HAP-1 (cell line): ENCODE measurements around the gene FKBP5.
"Not testable (repeated sequence)": the region's sequence is repeated elsewhere in the genome, so short reads cannot be mapped to it uniquely, and the experiment has no call there.

Source experiments
- DNase-seq, 2 experiments: peaks; one replicate each; pipeline ENCODE4 v3.0.0-alpha.2; 2016 to 2020; ENCODE audit warnings: low spot score in 2 of 2
- H3K27me3 ChIP-seq: fragments of 250-450 bp; sonication (Bioruptor Pico); 2 replicates; pipeline ENCODE4 v1.5.1; 2020; ENCODE audit warnings: low read depth, mild to moderate bottlenecking, moderate library complexity
- H3K36me3 ChIP-seq: fragments of 250-450 bp; sonication (Bioruptor Pico); replicated peaks from 2 replicates; pipeline ENCODE4 v1.5.1; 2020; ENCODE audit warnings: mild to moderate bottlenecking
- H3K4me1 ChIP-seq: fragments of 250-450 bp; sonication (Bioruptor Pico); 2 replicates; pipeline ENCODE4 v1.5.1; 2020; ENCODE audit warnings: mild to moderate bottlenecking
- H3K4me3 ChIP-seq: fragments of 250-450 bp; sonication (Bioruptor Pico); 2 replicates; pipeline ENCODE4 v1.5.1; 2020; ENCODE audit warnings: mild to moderate bottlenecking, moderate library complexity
- H3K9me3 ChIP-seq: fragments of 250-450 bp; sonication (Bioruptor Pico); 2 replicates; pipeline ENCODE4 v1.5.1; 2020; ENCODE audit warnings: mild to moderate bottlenecking, moderate library complexity
- in situ Hi-C: fragments of 300-500 bp; cut with MboI; formaldehyde crosslinking; loops from 3 replicates; pipeline ENCODE4 v1.14.3; 2020; ENCODE audit warnings: low sequenced_read_pairs, inconsistent platforms, mixed read lengths

The FKBP5 gene

DNA sequence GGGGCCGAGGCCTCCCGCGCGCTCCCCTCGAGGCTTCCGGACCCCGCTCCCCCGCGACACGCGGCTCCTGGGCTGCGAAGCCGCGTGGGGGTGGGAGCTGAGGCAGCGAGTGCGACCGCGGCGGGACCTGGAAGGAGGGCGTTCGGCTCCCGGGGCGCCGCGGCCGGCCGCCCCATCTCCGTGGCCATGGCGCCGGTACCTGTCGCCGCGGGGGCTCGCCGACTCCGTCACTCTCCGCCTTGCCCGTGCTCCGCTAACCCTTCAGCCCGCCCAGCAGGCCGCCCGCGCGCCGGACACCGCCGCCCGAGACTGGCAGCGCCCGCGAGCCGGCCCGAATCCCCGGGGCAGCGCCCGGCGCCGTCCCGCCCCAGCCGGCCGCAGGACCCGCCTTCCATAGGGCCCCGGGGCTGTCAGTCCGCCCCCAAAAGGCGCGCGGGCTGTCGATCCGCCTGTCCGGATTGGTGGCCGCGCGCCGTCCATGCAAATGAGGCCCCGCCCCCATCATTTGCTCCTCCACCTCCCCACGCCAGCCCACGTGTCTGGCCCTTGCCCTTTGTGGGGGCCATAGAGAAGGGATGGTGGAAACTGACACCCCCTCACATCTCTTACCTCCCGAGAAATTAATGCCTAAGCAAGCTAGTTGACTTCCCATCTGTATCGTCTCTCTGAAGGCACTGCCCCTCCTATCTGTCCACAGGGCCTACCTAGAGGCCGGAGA lies at the start of gene FKBP5:
FKBP5 (minus strand) TSS at position 311 of the 718 bp plus-strand sequence. CDS start 46,091 bp downstream, outside the sequence.
- no peaks in the 10 kb centered on the region for H3K27me3 ChIP-seq
- peak within 1 kb of the TSS; percentile 60 for H3K4me3 ChIP-seq
- DNase-seq, result peak; percentile 83 to 96
- H3K36me3 ChIP-seq, result no peaks in the 10 kb centered on the region
- H3K4me1 ChIP-seq, result peaks cover 4% of the 10 kb centered on the region
- in situ Hi-C loops, result no loop called here
- no peaks in the 10 kb centered on the region for H3K9me3 ChIP-seq

- H3K27me3 ChIP-seq, result no peaks in the 10 kb centered on the region
- H3K4me3 ChIP-seq, result no peak overlapping the region
- peaks cover 23% of the 10 kb centered on the region for H3K4me1 ChIP-seq
- DNase-seq, result peak in 1 of 2 experiments; percentile 87
- no peaks in the 10 kb centered on the region for H3K36me3 ChIP-seq
- no peaks in the 10 kb centered on the region for H3K9me3 ChIP-seq
- in situ Hi-C loops, result loop anchor here (5.0 kb wide), 2 partner anchors 155 to 215 kb away; no protein-coding TSS in a partner anchor
Measured at GRCh38 chr6:35737413-35738211, 48.9 kb upstream of the FKBP5 start.

DNA sequence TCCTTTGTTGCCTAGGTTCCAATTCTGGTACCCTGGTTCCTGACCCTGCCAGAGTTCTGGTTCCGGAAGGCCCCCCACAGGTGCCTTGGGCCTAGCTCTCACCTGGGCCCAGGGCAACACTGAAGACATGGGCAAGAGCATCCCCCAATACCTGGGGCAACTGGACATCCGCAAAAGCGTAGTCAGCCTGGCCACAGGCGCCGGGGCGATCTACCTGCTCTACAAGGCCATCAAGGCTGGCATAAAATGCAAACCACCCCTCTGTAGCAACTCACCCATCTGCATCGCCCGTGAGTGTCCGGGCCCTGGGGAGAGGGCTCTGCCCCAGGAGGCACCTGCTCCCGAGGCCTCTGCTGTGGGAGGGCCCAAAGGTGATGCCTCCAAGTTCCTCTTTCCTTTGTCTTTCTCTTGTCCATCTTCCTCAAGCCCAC lies 48.3 kb upstream of the FKBP5 start, which contains the start of gene ARMC12:
ARMC12 (plus strand) TSS at position 51 of the 431 bp plus-strand sequence; CDS start at position 128, 77 bp downstream.
- DNase-seq, result no peak
- in situ Hi-C loops, result loop anchor here (5.0 kb wide), 2 partner anchors 155 to 215 kb away; no protein-coding TSS in a partner anchor
- Histone ChIP-seq H3K27me3 (no peaks in the 10 kb centered on the region), H3K9me3 (no peaks in the 10 kb centered on the region), H3K4me3 (no peak within 1 kb of the TSS), H3K36me3 (no peaks in the 10 kb centered on the region), H3K4me1 (peaks cover 29% of the 10 kb centered on the region)

DNA sequence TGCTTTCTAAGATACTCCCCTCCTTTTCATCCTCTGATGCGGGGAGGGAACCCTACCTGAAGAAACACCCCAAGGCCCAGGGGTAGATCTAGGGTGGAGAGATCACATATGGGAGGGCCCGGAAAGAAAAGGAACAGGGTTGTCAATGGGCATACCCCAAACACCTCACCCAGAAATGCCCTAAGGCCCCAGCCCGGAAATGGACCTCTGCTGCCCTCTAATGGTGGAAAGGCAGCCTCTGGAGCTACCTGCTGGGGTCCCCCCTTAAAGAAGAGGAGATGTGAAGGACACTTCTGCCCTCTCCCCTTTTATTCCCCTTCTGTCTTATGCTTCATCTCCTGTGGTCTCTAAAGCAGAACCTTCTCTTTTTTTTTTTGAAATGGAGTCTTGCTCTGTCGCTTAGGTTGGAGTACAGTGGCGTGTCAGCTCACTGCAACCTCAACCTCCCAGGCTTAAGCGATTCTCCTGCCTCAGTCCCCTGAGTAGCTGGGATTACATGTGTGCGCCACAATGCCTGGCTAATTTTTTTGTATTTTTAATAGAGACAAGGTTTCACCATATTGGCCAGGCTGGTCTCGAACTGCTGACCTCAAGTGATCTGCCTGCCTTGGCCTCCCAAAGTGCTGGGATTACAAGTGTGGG lies 47.7 kb upstream of the FKBP5 start:
- peak; percentile 57 to 89 for DNase-seq
- in situ Hi-C loops, result loop anchor here (5.0 kb wide), 2 partner anchors 154 to 214 kb away; no protein-coding TSS in a partner anchor
- H3K4me3 ChIP-seq, result no peak overlapping the region
- H3K27me3 ChIP-seq, result no peaks in the 10 kb centered on the region
- H3K9me3 ChIP-seq, result no peaks in the 10 kb centered on the region
- no peaks in the 10 kb centered on the region for H3K36me3 ChIP-seq
- H3K4me1 ChIP-seq, result peaks cover 30% of the 10 kb centered on the region

DNA sequence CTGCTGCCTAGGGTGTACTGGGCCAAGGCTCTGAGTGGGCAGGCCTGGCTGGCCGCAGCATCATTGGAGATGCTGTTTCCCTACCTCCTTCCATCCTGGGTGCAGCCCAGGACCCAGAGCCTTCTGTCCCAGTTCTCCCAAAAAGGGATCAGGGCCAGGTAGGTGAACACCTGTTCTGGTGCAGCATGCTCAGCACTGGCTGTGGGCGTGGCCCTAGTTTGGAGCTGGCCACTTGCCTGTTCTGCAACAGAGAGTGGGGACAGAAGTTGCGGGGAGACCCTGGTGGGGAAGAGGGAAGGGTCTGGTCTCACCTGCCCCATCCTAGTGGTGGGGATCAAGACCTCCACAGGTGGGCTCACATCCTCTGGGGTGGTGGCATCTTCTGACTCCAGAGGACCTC lies 46.7 kb upstream of the FKBP5 start:
- Histone ChIP-seq H3K27me3 (no peaks in the 10 kb centered on the region), H3K9me3 (no peaks in the 10 kb centered on the region), H3K4me3 (no peak overlapping the region), H3K4me1 (peaks cover 34% of the 10 kb centered on the region), H3K36me3 (no peaks in the 10 kb centered on the region)
- in situ Hi-C loops, result loop anchor here (5.0 kb wide), 2 partner anchors 153 to 213 kb away; no protein-coding TSS in a partner anchor
- DNase-seq, result no peak

DNA sequence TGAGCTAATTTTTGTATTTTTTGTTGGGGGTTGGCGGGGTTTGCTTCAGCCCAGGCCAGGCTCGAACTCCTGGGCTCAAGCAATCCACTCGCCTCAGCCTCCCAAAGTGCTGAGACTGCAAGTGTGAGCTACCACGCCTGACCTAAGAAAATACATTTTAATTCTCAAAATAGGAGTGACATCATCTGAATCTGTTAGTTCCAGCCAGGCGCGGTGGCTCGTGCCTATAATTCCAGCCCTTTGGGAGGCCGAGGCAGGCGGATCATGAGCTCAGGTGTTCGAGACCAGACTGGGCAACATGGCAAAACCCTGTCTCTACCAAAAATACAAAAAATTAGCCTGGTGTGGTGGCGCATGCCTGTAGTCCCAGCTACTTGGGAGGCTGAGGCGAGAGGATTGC lies 45.6 kb upstream of the FKBP5 start:
- H3K4me3 ChIP-seq, in situ Hi-C loops, H3K27me3 ChIP-seq, DNase-seq, H3K9me3 ChIP-seq, H3K36me3 ChIP-seq: not testable (repeated sequence)
- peaks cover 23% of the 10 kb centered on the region for H3K4me1 ChIP-seq

GRCh38 chr6:35733633-35734032 lies 44.9 kb upstream of the FKBP5 start:
- DNase-seq, result no peak
- Histone ChIP-seq H3K4me1 (peaks cover 19% of the 10 kb centered on the region), H3K27me3 (no peaks in the 10 kb centered on the region), H3K9me3 (no peaks in the 10 kb centered on the region), H3K4me3 (no peak overlapping the region), H3K36me3 (no peaks in the 10 kb centered on the region)
- in situ Hi-C loops, result no loop called here

- Histone ChIP-seq H3K9me3 (no peaks in the 10 kb centered on the region), H3K36me3 (no peaks in the 10 kb centered on the region), H3K4me3 (peak overlapping the region; percentile 63), H3K27me3 (no peaks in the 10 kb centered on the region), H3K4me1 (peaks cover 33% of the 10 kb centered on the region)
- DNase-seq, result peak; percentile 81 to 96
- in situ Hi-C loops, result no loop called here
Measured at GRCh38 chr6:35731736-35732532, 43.2 kb upstream of the FKBP5 start.

DNA sequence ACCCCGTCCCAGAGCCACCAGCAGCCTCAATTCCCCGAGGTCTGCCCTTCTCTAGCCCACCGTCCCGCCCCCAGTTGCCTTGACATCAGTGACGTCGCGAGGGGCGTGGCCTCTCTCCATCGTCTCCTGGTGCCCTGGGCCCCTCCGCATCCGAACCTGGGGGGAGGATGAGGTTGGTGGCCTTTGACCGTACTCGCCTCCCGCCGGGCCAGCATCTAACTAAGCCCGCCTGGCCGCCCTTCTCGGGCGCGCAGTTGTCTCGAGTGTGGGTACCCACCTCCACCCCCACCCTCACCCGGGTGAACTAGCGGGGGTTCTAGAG lies 42.7 kb upstream of the FKBP5 start:
- peak overlapping the region; percentile 63 for H3K4me3 ChIP-seq
- no peaks in the 10 kb centered on the region for H3K9me3 ChIP-seq
- H3K4me1 ChIP-seq, result peaks cover 38% of the 10 kb centered on the region
- no peaks in the 10 kb centered on the region for H3K27me3 ChIP-seq
- in situ Hi-C loops, result no loop called here
- peak; percentile 82 to 97 for DNase-seq
- H3K36me3 ChIP-seq, result no peaks in the 10 kb centered on the region

DNA sequence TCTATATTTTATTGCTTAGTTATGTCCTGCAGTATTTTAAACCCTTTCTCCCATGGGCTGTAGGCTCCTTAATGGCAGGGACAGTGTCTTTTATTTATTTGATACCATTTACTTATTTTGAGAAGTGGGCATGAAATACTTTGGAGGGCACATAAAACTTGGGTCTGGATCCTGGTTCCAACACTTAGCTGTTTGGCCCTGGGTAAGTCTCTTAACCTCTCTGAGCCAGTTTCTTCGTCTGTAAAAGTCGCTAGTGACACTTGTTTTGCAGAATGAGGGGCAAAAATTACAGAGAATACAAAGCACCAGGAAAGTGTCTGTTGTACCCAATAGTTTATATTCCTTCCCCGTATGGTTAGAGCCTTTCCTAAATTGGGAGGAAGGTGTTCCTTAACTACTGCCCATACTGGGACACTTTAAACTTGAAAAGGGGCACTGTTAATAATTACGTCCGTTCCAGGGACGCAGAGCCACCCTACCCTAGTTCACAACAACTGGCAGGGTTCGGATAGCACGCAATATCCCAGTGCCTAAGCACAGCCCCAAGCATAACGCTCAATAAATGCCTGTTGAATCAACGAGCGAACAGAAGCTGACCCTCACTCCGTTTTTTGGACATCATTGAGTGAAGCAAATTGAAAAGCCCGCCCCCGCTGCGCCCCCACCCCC lies 42.2 kb upstream of the FKBP5 start:
- Histone ChIP-seq H3K27me3 (no peaks in the 10 kb centered on the region), H3K9me3 (no peaks in the 10 kb centered on the region), H3K4me1 (peaks cover 36% of the 10 kb centered on the region), H3K36me3 (no peaks in the 10 kb centered on the region), H3K4me3 (peak overlapping the region; percentile 63)
- in situ Hi-C loops, result no loop called here
- no peak for DNase-seq

DNA sequence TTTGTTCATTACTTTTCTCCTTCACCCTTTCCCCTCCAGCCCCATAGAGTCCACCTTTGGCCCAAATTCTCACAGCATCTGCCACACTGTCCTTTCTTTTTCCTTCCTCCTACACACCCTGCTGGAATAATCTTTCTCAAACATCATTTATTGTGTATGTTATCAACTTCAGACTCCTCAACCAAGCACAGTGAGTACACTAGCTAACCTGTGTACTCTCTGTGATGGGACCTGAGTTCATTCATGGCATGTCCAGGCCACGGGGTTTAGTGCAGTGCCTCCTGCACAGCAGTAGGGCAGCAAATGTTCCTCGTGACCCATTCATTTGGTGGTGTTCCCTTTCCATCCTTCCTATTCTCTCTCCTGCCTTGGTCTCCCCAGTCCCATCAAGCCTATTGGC lies 41.0 kb upstream of the FKBP5 start:
- no peaks in the 10 kb centered on the region for H3K27me3 ChIP-seq
- in situ Hi-C loops, result no loop called here
- H3K9me3 ChIP-seq, result no peaks in the 10 kb centered on the region
- peaks cover 36% of the 10 kb centered on the region for H3K4me1 ChIP-seq
- H3K4me3 ChIP-seq, result no peak overlapping the region
- no peaks in the 10 kb centered on the region for H3K36me3 ChIP-seq
- no peak for DNase-seq

- no peak overlapping the region; the same call in 1 of the 2 replicates for H3K4me3 ChIP-seq
- DNase-seq, result no peak
- in situ Hi-C loops, result no loop called here
- H3K4me1 ChIP-seq, result peaks cover 36% of the 10 kb centered on the region
- H3K27me3 ChIP-seq, result no peaks in the 10 kb centered on the region
- H3K9me3 ChIP-seq, result no peaks in the 10 kb centered on the region
- H3K36me3 ChIP-seq, result no peaks in the 10 kb centered on the region
Measured at GRCh38 chr6:35728683-35729678, 40.3 kb upstream of the FKBP5 start.
